Measurements from ENCODE around the gene TRIM75.

TRIM75 gene

GRCh38 chr4:165053645-165054044 is at the start of gene TRIM75:
TSS of gene TRIM75 (plus strand) at chr4:165053866. CDS start at chr4:165059148, 5,282 bp downstream.
- no peak for DNase-seq (ENCODE audit: low read depth)
- no peak for TF ChIP-seq CTCF (conservative IDR thresholded peaks at IDR 0.05; ENCODE audit: control insufficient read depth, insufficient read depth, low read depth, low read length)
- H3K4me3 ChIP-seq (ENCODE audit: control insufficient read depth, low read depth, low read length), result no peak within 1 kb of the TSS

GRCh38 chr4:165005352-165005925 is 48.2 kb upstream of the TRIM75 start:
- no peak overlapping the region for H3K4me3 ChIP-seq (ENCODE audit: control insufficient read depth, low read depth, low read length)
- no peak for DNase-seq (ENCODE audit: low read depth)
- TF ChIP-seq CTCF (conservative IDR thresholded peaks at IDR 0.05; ENCODE audit: control insufficient read depth, insufficient read depth, low read depth, low read length), result no peak

GRCh38 chr4:165006456-165006855 is 47.2 kb upstream of the TRIM75 start:
- no peak for DNase-seq (ENCODE audit: low read depth)
- H3K4me3 ChIP-seq (ENCODE audit: control insufficient read depth, low read depth, low read length), result no peak overlapping the region
- no peak for TF ChIP-seq CTCF (conservative IDR thresholded peaks at IDR 0.05; ENCODE audit: control insufficient read depth, insufficient read depth, low read depth, low read length)

GRCh38 chr4:165006886-165007285 is 46.8 kb upstream of the TRIM75 start:
- H3K4me3 ChIP-seq (ENCODE audit: control insufficient read depth, low read depth, low read length), result no peak overlapping the region
- TF ChIP-seq CTCF (conservative IDR thresholded peaks at IDR 0.05; ENCODE audit: control insufficient read depth, insufficient read depth, low read depth, low read length), result no peak
- DNase-seq (ENCODE audit: low read depth), result no peak

GRCh38 chr4:165009493-165010227 is 44.0 kb upstream of the TRIM75 start:
- no peak for TF ChIP-seq CTCF (conservative IDR thresholded peaks at IDR 0.05; ENCODE audit: control insufficient read depth, insufficient read depth, low read depth, low read length)
- H3K4me3 ChIP-seq (ENCODE audit: control insufficient read depth, low read depth, low read length), result no peak overlapping the region
- DNase-seq (ENCODE audit: low read depth), result no peak

GRCh38 chr4:165010487-165010886 is 43.2 kb upstream of the TRIM75 start:
- DNase-seq (ENCODE audit: low read depth), result no peak
- TF ChIP-seq CTCF (conservative IDR thresholded peaks at IDR 0.05; ENCODE audit: control insufficient read depth, insufficient read depth, low read depth, low read length), result no peak
- H3K4me3 ChIP-seq (ENCODE audit: control insufficient read depth, low read depth, low read length), result no peak overlapping the region
